ENCODE data around the gene LCLAT1. TPM values are rescaled to one million over a fixed set of nuclear protein-coding genes. Genes with fewer than 3 reads are reported as not detected.
"Not testable (repeated sequence)": the region's sequence is repeated elsewhere in the genome, so short reads cannot be mapped to it uniquely, and the experiment has no call there.

The LCLAT1 gene
- total RNA-seq, 1 donor from 2014 or later: 16.0 TPM

GRCh38 chr2:30462131-30462857 lies 15.2 kb downstream of the LCLAT1 start:
- no peak for DNase-seq
- Mint-ChIP-seq H3K4me1 (ENCODE audit: low read depth, unreplicated experiment) (peaks cover 3% of the 10 kb centered on the region), H3K27me3 (ENCODE audit: unreplicated experiment) (no peaks in the 10 kb centered on the region), H3K4me3 (ENCODE audit: unreplicated experiment) (no peak overlapping the region), H3K9me3 (ENCODE audit: unreplicated experiment) (peaks cover 2% of the 10 kb centered on the region), H3K36me3 (ENCODE audit: unreplicated experiment) (peaks cover 5% of the 10 kb centered on the region), H3K27ac (ENCODE audit: unreplicated experiment) (no peak overlapping the region)
- no peak for TF ChIP-seq CTCF (IDR thresholded peaks at IDR 0.05; ENCODE audit: partially characterized antibody, unreplicated experiment)

GRCh38 chr2:30463535-30463934 lies 16.5 kb downstream of the LCLAT1 start:
- H3K9me3 Mint-ChIP-seq (ENCODE audit: unreplicated experiment): peaks cover 2% of the 10 kb centered on the region
- H3K27me3 Mint-ChIP-seq (ENCODE audit: unreplicated experiment): no peaks in the 10 kb centered on the region

GRCh38 chr2:30464544-30465170 lies 17.6 kb downstream of the LCLAT1 start:
- Mint-ChIP-seq H3K36me3 (ENCODE audit: unreplicated experiment) (no peaks in the 10 kb centered on the region), H3K4me3 (ENCODE audit: unreplicated experiment) (no peak overlapping the region), H3K9me3 (ENCODE audit: unreplicated experiment) (peaks cover 2% of the 10 kb centered on the region), H3K27me3 (ENCODE audit: unreplicated experiment) (no peaks in the 10 kb centered on the region), H3K27ac (ENCODE audit: unreplicated experiment) (no peak overlapping the region), H3K4me1 (ENCODE audit: low read depth, unreplicated experiment) (peaks cover 2% of the 10 kb centered on the region)
- DNase-seq: no peak
- no peak for TF ChIP-seq CTCF (IDR thresholded peaks at IDR 0.05; ENCODE audit: partially characterized antibody, unreplicated experiment)

More at GRCh38 chr2:30463535-30463934, 16.5 kb downstream of the LCLAT1 start:
- DNase-seq: no peak
- Mint-ChIP-seq H3K36me3 (ENCODE audit: unreplicated experiment) (no peaks in the 10 kb centered on the region), H3K27ac (ENCODE audit: unreplicated experiment) (no peak overlapping the region), H3K4me1 (ENCODE audit: low read depth, unreplicated experiment) (peaks cover 3% of the 10 kb centered on the region), H3K4me3 (ENCODE audit: unreplicated experiment) (no peak overlapping the region)
- no peak for TF ChIP-seq CTCF (IDR thresholded peaks at IDR 0.05; ENCODE audit: partially characterized antibody, unreplicated experiment)

GRCh38 chr2:30465171-30465545 lies 18.1 kb downstream of the LCLAT1 start:
- H3K27ac Mint-ChIP-seq (ENCODE audit: unreplicated experiment): no peak overlapping the region
- no peak overlapping the region for H3K4me3 Mint-ChIP-seq (ENCODE audit: unreplicated experiment)
- no peaks in the 10 kb centered on the region for H3K27me3 Mint-ChIP-seq (ENCODE audit: unreplicated experiment)
- H3K36me3 Mint-ChIP-seq (ENCODE audit: unreplicated experiment): no peaks in the 10 kb centered on the region
- DNase-seq: no peak
- no peak for TF ChIP-seq CTCF (IDR thresholded peaks at IDR 0.05; ENCODE audit: partially characterized antibody, unreplicated experiment)
- H3K9me3 Mint-ChIP-seq (ENCODE audit: unreplicated experiment): peaks cover 2% of the 10 kb centered on the region
- H3K4me1 Mint-ChIP-seq (ENCODE audit: low read depth, unreplicated experiment): peaks cover under 1% of the 10 kb centered on the region

- H3K9me3 Mint-ChIP-seq (ENCODE audit: unreplicated experiment): no peaks in the 10 kb centered on the region
- H3K36me3 Mint-ChIP-seq (ENCODE audit: unreplicated experiment): no peaks in the 10 kb centered on the region
- no peak overlapping the region for H3K4me3 Mint-ChIP-seq (ENCODE audit: unreplicated experiment)
- no peaks in the 10 kb centered on the region for H3K27me3 Mint-ChIP-seq (ENCODE audit: unreplicated experiment)
- DNase-seq: no peak
- no peak for TF ChIP-seq CTCF (IDR thresholded peaks at IDR 0.05; ENCODE audit: partially characterized antibody, unreplicated experiment)
- H3K4me1 Mint-ChIP-seq (ENCODE audit: low read depth, unreplicated experiment): no peaks in the 10 kb centered on the region
- no peak overlapping the region for H3K27ac Mint-ChIP-seq (ENCODE audit: unreplicated experiment)
These were observed 19.2 kb downstream of the LCLAT1 start for GRCh38 chr2:30466216-30466615.

- not testable (repeated sequence) for H3K4me1 Mint-ChIP-seq (ENCODE audit: low read depth, unreplicated experiment); DNase-seq; H3K4me3 Mint-ChIP-seq (ENCODE audit: unreplicated experiment); H3K9me3 Mint-ChIP-seq (ENCODE audit: unreplicated experiment); H3K36me3 Mint-ChIP-seq (ENCODE audit: unreplicated experiment); H3K27ac Mint-ChIP-seq (ENCODE audit: unreplicated experiment); H3K27me3 Mint-ChIP-seq (ENCODE audit: unreplicated experiment)
These were observed 20.2 kb downstream of the LCLAT1 start for GRCh38 chr2:30467062-30467826.
